H9 (cell line): ENCODE measurements around the gene USP6NL. TPM values are rescaled to one million over a fixed set of nuclear protein-coding genes. Genes with fewer than 3 reads are reported as not detected.

Source experiments
- DNase-seq: peaks from one replicate; pipeline ENCODE4 v3.0.0-alpha.2; 2017
- H2AFZ ChIP-seq: one replicate; pipeline ENCODE4 v1.6.1; 2013; ENCODE audit warnings: mild to moderate bottlenecking, low read length, control low read depth, moderate library complexity
- H2AK5ac ChIP-seq: 2 replicates; pipeline ENCODE4 v1.6.1; 2013; ENCODE audit warnings: low read length, control low read depth, mixed read lengths; ENCODE audit not compliant: insufficient read length
- H2BK120ac ChIP-seq: one replicate; pipeline ENCODE4 v1.6.1; 2013; ENCODE audit warnings: low read depth, mild to moderate bottlenecking, low read length, control low read depth, inconsistent platforms; ENCODE audit not compliant: poor library complexity, severe bottlenecking
- H2BK12ac ChIP-seq: 2 replicates; pipeline ENCODE4 v1.6.1; 2013; ENCODE audit warnings: low read length, control low read depth, mixed read lengths, low read depth; ENCODE audit not compliant: insufficient read length
- H2BK15ac ChIP-seq: 2 replicates; pipeline ENCODE4 v1.6.1; 2013; ENCODE audit warnings: low read depth, low read length, control low read depth
- H2BK20ac ChIP-seq: one replicate; pipeline ENCODE4 v1.6.1; 2013; ENCODE audit warnings: low read depth, mild to moderate bottlenecking, low read length, control low read depth, inconsistent platforms; ENCODE audit not compliant: poor library complexity, severe bottlenecking
- H2BK5ac ChIP-seq: 2 replicates; pipeline ENCODE4 v1.6.1; 2013; ENCODE audit warnings: low read length, control low read depth, mixed read lengths; ENCODE audit not compliant: insufficient read length
- H3K14ac ChIP-seq: 2 replicates; pipeline ENCODE4 v1.6.1; 2013; ENCODE audit warnings: low read length, control low read depth; ENCODE audit not compliant: insufficient read depth
- H3K18ac ChIP-seq: 2 replicates; pipeline ENCODE4 v1.6.1; 2013; ENCODE audit warnings: low read depth, mild to moderate bottlenecking, mixed read lengths, low read length, control low read depth; ENCODE audit not compliant: insufficient read length
- H3K23ac ChIP-seq: 2 replicates; pipeline ENCODE4 v1.6.1; 2013; ENCODE audit warnings: low read length, control low read depth, mixed read lengths, low read depth; ENCODE audit not compliant: insufficient read length
- H3K23me2 ChIP-seq: 2 replicates; pipeline ENCODE4 v1.6.1; 2013; ENCODE audit warnings: low read depth, mild to moderate bottlenecking, mixed read lengths, low read length, control low read depth; ENCODE audit not compliant: insufficient read length, poor library complexity, severe bottlenecking
- H3K27ac ChIP-seq: 2 replicates; pipeline ENCODE4 v1.5.1; 2013; ENCODE audit warnings: low read length, control low read depth, mixed read lengths, low read depth; ENCODE audit not compliant: insufficient read length
- H3K27me3 ChIP-seq: 2 replicates; pipeline ENCODE4 v1.6.1; 2013; ENCODE audit warnings: low read length, control low read depth, inconsistent platforms; ENCODE audit not compliant: insufficient read depth
- H3K4ac ChIP-seq: 2 replicates; pipeline ENCODE4 v1.6.1; 2013; ENCODE audit warnings: low read depth, mild to moderate bottlenecking, control low read depth, inconsistent platforms, low read length, moderate library complexity
- H3K4me1 ChIP-seq: 2 replicates; pipeline ENCODE4 v1.6.1; 2013; ENCODE audit warnings: low read length, control low read depth, inconsistent platforms; ENCODE audit not compliant: insufficient read depth
- H3K4me2 ChIP-seq: 2 replicates; pipeline ENCODE4 v1.6.1; 2013; ENCODE audit warnings: low read length, control low read depth, mixed read lengths; ENCODE audit not compliant: insufficient read length, insufficient read depth
- H3K56ac ChIP-seq: 2 replicates; pipeline ENCODE4 v1.6.1; 2013; ENCODE audit warnings: low read depth, mild to moderate bottlenecking, mixed read lengths, low read length, control low read depth; ENCODE audit not compliant: insufficient read length
- H3K79me1 ChIP-seq: 2 replicates; pipeline ENCODE4 v1.6.1; 2013; ENCODE audit warnings: low read depth, mild to moderate bottlenecking, moderate library complexity, low read length, control low read depth, inconsistent platforms; ENCODE audit not compliant: insufficient read depth, poor library complexity, severe bottlenecking
- H3K79me2 ChIP-seq: 2 replicates; pipeline ENCODE4 v1.6.1; 2013; ENCODE audit warnings: low read length, control low read depth, inconsistent platforms; ENCODE audit not compliant: insufficient read depth
- H3K9ac ChIP-seq: 2 replicates; pipeline ENCODE4 v1.6.1; 2013; ENCODE audit warnings: low read length, control low read depth, mixed read lengths; ENCODE audit not compliant: insufficient read length; ENCODE audit errors: extremely low read depth
- H3K9me3 ChIP-seq: one replicate; pipeline ENCODE4 v1.6.1; 2013; ENCODE audit warnings: low read depth, low read length, inconsistent platforms; ENCODE audit not compliant: control insufficient read depth
- H3T11ph ChIP-seq: one replicate; pipeline ENCODE4 v1.6.1; 2013; ENCODE audit warnings: mild to moderate bottlenecking, low read length, control low read depth, inconsistent platforms
- H4K20me1 ChIP-seq: one replicate; pipeline ENCODE4 v1.6.1; 2013; ENCODE audit not compliant: control insufficient read depth, insufficient read length, insufficient read depth
- H4K5ac ChIP-seq: 2 replicates; pipeline ENCODE4 v1.6.1; 2013; ENCODE audit warnings: low read depth, mild to moderate bottlenecking, mixed read lengths, low read length, control low read depth; ENCODE audit not compliant: insufficient read length
- H4K8ac ChIP-seq: replicated peaks from 2 replicates; pipeline ENCODE4 v1.6.1; 2013; ENCODE audit warnings: low read length, control low read depth, mixed read lengths, low read depth; ENCODE audit not compliant: insufficient read length
- H4K91ac ChIP-seq: 2 replicates; pipeline ENCODE4 v1.6.1; 2013; ENCODE audit warnings: low read depth, mild to moderate bottlenecking, moderate library complexity, mixed read lengths, low read length, control low read depth; ENCODE audit not compliant: insufficient read length
- H3K27ac Mint-ChIP-seq, 3 experiments: 2 replicates in 2 of 3; 3 replicates in 1 of 3; pipeline ENCODE4 v1.8.0; 2020 to 2021; ENCODE audit warnings: mixed read lengths in 3 of 3, mild to moderate bottlenecking in 1 of 3, moderate library complexity in 1 of 3
- H3K27me3 Mint-ChIP-seq: 2 replicates; pipeline ENCODE4 v1.8.0; 2021; ENCODE audit warnings: low read depth, mild to moderate bottlenecking, moderate library complexity, mixed read lengths
- H3K36me3 Mint-ChIP-seq, 3 experiments: 2 replicates in 2 of 3; 3 replicates in 1 of 3; pipeline ENCODE4 v1.8.0; 2020 to 2021; ENCODE audit warnings: low read depth in 3 of 3, mixed read lengths in 3 of 3; ENCODE audit not compliant: insufficient read depth in 1 of 3
- H3K4me1 Mint-ChIP-seq, 2 experiments: 2 replicates each; pipeline ENCODE4 v1.8.0; 2020; ENCODE audit warnings: mixed read lengths in 2 of 2
- H3K4me3 Mint-ChIP-seq, 2 experiments: 2 replicates in 1 of 2; 3 replicates in 1 of 2; pipeline ENCODE4 v1.8.0; 2020 to 2021; ENCODE audit warnings: mild to moderate bottlenecking in 2 of 2, mixed read lengths in 2 of 2, moderate library complexity in 1 of 2
- H3K9me3 Mint-ChIP-seq, 2 experiments: 2 replicates in 1 of 2; 3 replicates in 1 of 2; pipeline ENCODE4 v1.8.0; 2020; ENCODE audit warnings: mild to moderate bottlenecking in 2 of 2, mixed read lengths in 2 of 2, moderate library complexity in 1 of 2
- CTCF ChIP-seq: fragments of 200-600 bp; sonication (generic); conservative IDR thresholded peaks from 3 replicates; pipeline ENCODE4 v1.8.0; 2021; ENCODE audit warnings: antibody characterized with exemption, mild to moderate bottlenecking
- WGBS: extraction: QIAGEN DNeasy Blood & Tissue Kit; methylation state at CpG from one replicate; pipeline ENCODE4 v1.1.7; 2013; ENCODE audit warnings: missing lambda C conversion rate, low lambda C conversion rate, mixed read lengths; ENCODE audit not compliant: insufficient read length; ENCODE audit errors: extremely low coverage; 5-methylcytosine and 5-hydroxymethylcytosine counted together
- total RNA-seq: library from RNA; stranded (reverse); gene quantifications from 2 replicates; pipeline ENCODE4 v1.2.1, GENCODE V29; 2021

The USP6NL gene
- total RNA-seq, 1 experiment from 2014 or later: 28.3 TPM

- Histone ChIP-seq H3K4me1 (no peaks in the 10 kb centered on the region), H4K20me1 (no peaks in the 10 kb centered on the region), H4K8ac (no peak overlapping the region), H3K9me3 (no peaks in the 10 kb centered on the region), H3T11ph (no peak overlapping the region), H2AK5ac (no peak overlapping the region), H3K18ac (no peak overlapping the region), H2BK20ac (no peak overlapping the region), H4K91ac (no peak overlapping the region), H2BK12ac (no peak overlapping the region), H2BK120ac (no peak overlapping the region), H3K27ac (no peak overlapping the region), H3K4me2 (no peak overlapping the region), H2BK5ac (no peak overlapping the region), H3K4ac (no peak overlapping the region), H2AFZ (no peak overlapping the region), H3K56ac (no peak overlapping the region), H3K23me2 (no peaks in the 10 kb centered on the region), H3K27me3 (no peaks in the 10 kb centered on the region), H3K79me1 (no peaks in the 10 kb centered on the region), H3K9ac (no peak overlapping the region), H4K5ac (no peak overlapping the region), H3K14ac (no peak overlapping the region), H3K79me2 (no peaks in the 10 kb centered on the region), H3K23ac (no peak overlapping the region), H2BK15ac (no peak overlapping the region)
- Mint-ChIP-seq H3K9me3 (no peaks in the 10 kb centered on the region), H3K27ac (0 out of 7 replicates have a peak overlapping the region, but pooled peaks of 1 of the 3 experiments have one; percentile 7), H3K36me3 (peaks cover 21 to 51% (median 35%) of the 10 kb centered on the region in 3 experiments; a peak in 6 of 7 replicates), H3K4me1 (peaks cover 3% of the 10 kb centered on the region in 2 experiments; a peak in 1 of 4 replicates), H3K27me3 (no peaks in the 10 kb centered on the region), H3K4me3 (no peak overlapping the region)
- WGBS: no CpG with 5 or more reads among the region's 2 CpGs
- no peak for TF ChIP-seq CTCF
- DNase-seq: no peak
These were observed 121.9 kb downstream of the USP6NL start for GRCh38 chr10:11489591-11489990.
